ENCODE results near the gene SULT2B1.
"Not testable (repeated sequence)": the region's sequence is repeated elsewhere in the genome, so short reads cannot be mapped to it uniquely, and the experiment has no call there.

Gene SULT2B1

GRCh38 chr19:48624067-48624594 is 72.2 kb downstream of the SULT2B1 start:
- DNase-seq: peak; percentile 87

- DNase-seq: no peak
These were observed 73.1 kb downstream of the SULT2B1 start for GRCh38 chr19:48624791-48625723.

GRCh38 chr19:48625891-48626327 is 73.9 kb downstream of the SULT2B1 start:
- no peak for DNase-seq

GRCh38 chr19:48627201-48627864 is 75.4 kb downstream of the SULT2B1 start:
- no peak for DNase-seq

GRCh38 chr19:48627865-48628314 is 75.9 kb downstream of the SULT2B1 start:
- DNase-seq: no peak

GRCh38 chr19:48628486-48629296 is 76.7 kb downstream of the SULT2B1 start:
- no peak for DNase-seq

- DNase-seq: no peak
These were observed 77.3 kb downstream of the SULT2B1 start for GRCh38 chr19:48629297-48629598.

- DNase-seq: no peak
These were observed 77.8 kb downstream of the SULT2B1 start for GRCh38 chr19:48629599-48630295.

GRCh38 chr19:48630296-48631063 is 78.5 kb downstream of the SULT2B1 start:
- no peak for DNase-seq

GRCh38 chr19:48631225-48631624 is 79.3 kb downstream of the SULT2B1 start:
- DNase-seq: no peak

- DNase-seq: not testable (repeated sequence)
These were observed 80.3 kb downstream of the SULT2B1 start for GRCh38 chr19:48632286-48632685.

- DNase-seq: no peak
These were observed 80.7 kb downstream of the SULT2B1 start for GRCh38 chr19:48632692-48633147.

- no peak for DNase-seq
These were observed 81.4 kb downstream of the SULT2B1 start for GRCh38 chr19:48633148-48634035.

- DNase-seq: no peak
These were observed 82.0 kb downstream of the SULT2B1 start for GRCh38 chr19:48634036-48634342.

- peak; percentile 92 for DNase-seq
These were observed 82.7 kb downstream of the SULT2B1 start for GRCh38 chr19:48634424-48635262.

- DNase-seq: no peak
These were observed 83.4 kb downstream of the SULT2B1 start for GRCh38 chr19:48635263-48635965.

GRCh38 chr19:48635966-48636858 is 84.2 kb downstream of the SULT2B1 start:
- no peak for DNase-seq
